CD4-positive, alpha-beta T cell treated with Interferon alpha-2 for 1 hour (primary cell): ENCODE data around the gene HOXA5.

ENCODE experiments used
- DNase-seq, 2 donors: peaks; one replicate each; pipeline ENCODE4 v3.0.0-alpha.2; 2020 to 2022

The HOXA5 gene

GRCh38 chr7:27170426-27171324, 27.2 kb upstream of the HOXA5 start:
- DNase-seq, result no peak

- no peak for DNase-seq
Measured at GRCh38 chr7:27169658-27170425, 26.4 kb upstream of the HOXA5 start.

- no peak for DNase-seq
Measured at GRCh38 chr7:27168265-27168947, 24.9 kb upstream of the HOXA5 start.

- DNase-seq, result no peak
Measured at GRCh38 chr7:27167916-27168264, 24.4 kb upstream of the HOXA5 start.

DNA sequence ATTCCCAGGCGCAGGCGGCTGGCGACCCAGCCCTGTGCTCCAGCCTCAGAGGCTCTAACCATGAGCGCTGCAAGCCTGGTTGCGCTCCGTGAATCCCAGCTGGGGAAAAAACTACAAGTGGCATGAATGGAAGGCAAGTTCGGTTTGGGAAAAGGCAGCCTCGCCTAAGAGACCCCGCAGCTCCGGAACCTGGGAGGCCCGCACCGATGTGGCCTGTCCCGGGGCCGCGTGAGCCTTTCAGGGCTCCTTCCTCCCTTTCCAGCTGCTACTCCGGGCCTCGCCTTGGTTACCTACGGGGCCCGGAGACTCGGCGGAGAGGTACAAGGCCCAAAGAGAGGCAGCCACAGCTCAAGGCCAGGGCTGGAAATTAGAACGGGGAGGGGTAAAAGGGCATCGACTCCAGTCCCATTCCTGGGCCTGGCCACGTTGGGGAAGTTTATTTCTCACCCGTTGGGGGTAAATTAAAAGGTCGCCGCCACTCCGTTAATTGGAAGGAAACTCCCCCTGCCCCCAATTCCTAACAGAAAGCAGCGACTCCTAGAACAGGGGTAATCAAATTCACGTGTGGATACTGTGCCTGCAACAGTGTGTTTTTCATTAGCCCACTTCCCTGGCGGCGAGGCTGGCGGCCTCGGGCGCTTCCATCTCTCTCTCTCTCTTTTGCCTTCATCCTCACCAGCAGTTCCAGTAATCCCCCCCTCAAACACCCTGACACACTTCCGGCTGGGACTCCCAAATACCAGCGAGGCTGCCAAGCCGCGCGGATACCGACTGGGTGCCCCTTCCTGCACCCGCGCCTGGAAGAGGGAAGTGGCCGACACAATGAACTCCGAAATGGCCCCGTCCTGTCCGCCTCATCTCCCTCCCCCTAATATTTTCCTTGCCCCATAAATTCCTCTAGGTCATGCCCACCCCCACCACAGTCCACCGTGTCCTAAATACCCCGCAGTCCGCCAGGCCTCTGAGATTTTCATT, 23.3 kb upstream of the HOXA5 start:
- DNase-seq, result no peak

DNA sequence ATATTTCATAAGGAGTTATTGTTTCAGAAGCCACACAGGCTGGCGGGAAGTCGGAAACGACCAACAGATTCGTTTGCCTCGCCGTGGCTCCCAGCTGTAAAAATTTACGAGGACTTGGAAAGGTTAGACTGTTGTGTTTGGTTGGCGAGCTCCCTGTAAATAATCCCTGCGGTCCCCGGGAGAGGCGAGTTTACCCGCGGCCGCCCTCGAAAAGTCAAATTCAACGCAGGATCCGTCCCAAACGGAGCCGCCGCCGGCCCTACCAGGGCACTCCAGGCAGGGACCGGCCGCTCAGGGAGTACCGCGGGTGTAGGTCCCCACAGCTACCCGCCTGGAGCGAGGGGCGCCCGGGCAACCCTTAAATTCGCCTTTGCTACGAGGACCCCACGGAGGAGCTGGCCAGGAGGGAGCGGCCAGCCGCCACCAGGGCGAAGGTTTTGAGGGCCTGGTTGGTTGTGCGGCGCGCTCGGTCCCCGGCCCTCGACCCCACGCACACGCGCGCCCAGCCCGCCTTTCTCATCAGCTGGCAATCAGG, 22.6 kb upstream of the HOXA5 start:
- no peak for DNase-seq

DNA sequence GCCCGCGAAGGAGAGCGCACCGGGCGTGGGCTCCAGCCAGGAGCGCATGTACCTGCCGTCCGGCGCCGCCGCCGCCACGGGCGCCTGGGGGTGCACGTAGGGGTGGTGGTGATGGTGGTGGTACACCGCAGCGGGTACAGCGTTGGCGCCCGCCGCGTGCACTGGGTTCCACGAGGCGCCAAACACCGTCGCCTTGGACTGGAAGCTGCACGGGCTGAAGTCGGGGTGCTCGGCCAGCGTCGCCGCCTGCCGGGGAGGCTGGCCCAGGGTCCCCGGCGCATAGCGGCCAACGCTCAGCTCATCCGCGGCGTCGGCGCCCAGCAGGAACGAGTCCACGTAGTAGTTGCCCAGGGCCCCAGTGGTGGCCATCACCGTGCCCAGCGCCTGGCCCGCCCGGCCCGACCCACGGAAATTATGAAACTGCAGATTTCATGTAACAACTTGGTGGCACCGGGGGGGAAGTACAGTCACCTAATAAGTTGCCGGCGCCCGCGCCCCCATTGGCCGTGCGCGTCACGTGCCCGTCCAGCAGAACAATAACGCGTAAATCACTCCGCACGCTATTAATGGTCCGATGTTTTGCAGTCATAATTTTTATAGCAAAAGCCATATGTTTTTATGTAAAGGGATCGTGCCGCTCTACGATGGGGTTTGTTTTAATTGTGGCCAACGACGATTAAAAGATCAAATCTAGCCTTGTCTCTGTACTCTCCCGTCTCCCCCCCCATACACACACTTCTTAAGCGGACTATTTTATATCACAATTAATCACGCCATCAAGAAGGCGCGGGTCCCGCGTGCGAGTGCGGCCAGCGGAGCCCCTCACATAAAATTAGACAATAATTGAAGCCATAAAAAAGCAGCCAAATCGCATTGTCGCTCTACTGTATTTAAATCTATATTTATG, 21.9 kb upstream of the HOXA5 start, which contains the start of gene HOXA9:
Gene HOXA9 (minus strand): TSS at position 449 of the 907 bp plus-strand sequence. CDS start 80 bp downstream, at position 369.
- DNase-seq, result peak in 1 of 2 donors; percentile 55

DNA sequence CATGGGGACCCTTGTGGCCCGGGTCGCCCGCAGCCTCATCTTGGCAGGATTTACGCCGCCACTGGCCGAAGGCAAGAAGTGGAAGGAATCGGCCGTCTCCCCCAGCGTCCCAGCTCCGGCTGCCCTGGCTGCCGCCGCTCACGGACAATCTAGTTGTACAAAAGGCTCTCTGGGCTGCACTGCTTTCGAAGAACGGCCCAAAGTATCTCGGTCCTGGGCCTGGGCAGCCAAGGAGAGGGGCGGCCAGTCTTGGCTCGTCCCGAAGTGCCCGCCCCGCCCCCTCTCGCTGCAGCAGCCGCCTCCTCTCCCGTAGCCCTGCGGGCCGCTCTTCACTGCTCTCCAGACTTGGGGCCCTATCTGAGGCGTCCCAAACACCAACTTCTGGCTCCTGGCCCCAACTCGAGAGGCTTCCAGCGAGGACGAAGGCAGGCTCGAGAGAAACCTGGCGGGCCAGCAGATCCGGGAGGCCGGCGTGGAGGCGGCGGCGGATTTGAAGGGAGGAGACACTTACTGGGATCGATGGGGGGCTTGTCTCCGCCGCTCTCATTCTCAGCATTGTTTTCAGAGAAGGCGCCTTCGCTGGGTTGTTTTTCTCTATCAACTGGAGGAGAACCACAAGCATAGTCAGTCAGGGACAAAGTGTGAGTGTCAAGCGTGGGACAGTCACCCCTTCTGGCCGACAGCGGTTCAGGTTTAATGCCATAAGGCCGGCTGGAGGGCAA, 21.0 kb upstream of the HOXA5 start:
- no peak for DNase-seq

DNA sequence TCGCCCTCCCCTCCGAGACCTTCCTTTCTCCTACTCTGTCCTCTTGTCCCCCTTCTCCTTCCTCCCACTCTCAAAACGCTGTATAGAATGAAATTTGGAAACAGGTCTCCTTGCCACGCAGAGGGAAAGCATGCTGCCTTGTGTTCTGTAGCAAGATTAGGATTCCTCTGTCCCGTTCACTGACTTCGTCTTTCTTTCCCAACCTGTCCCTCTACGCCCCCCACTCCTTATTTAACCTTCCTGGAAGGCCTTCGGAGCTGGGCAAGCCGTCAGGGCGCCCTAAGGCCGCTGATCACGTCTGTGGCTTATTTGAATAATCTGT, 20.5 kb upstream of the HOXA5 start:
- DNase-seq, result no peak

DNA sequence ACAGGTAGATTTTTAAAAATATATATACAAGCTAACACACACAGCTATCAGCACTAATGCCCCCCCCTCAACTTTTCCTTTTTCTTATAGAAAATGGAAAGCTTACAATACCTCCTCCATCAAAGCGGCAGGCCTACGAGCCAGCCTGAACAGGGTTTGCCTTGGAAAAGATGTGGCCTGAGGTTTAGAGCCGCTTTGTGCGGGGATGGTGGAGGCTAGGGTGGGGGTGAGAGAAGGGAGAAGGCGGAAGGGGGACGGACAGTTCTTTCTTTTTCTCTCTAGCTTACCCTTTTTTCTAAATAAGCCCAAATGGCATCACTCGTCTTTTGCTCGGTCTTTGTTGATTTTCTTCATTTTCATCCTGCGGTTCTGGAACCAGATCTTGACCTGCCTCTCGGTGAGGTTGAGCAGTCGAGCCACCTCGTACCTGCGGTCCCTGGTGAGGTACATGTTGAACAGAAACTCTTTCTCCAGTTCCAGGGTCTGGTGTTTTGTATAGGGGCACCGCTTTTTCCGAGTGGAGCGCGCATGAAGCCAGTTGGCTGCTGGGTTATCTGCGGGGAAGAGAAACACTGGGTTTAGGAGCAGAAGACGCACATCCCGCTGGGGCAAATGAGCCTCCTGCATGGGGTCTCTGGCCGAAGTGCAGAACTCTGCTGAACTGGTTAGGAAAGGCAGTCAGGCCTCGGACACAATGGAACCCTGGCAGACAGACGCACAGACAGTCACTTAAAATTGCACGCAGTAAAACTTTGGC, 20.0 kb upstream of the HOXA5 start:
- no peak for DNase-seq

- DNase-seq, result no peak
Measured at GRCh38 chr7:27162561-27163287, 19.2 kb upstream of the HOXA5 start.

DNA sequence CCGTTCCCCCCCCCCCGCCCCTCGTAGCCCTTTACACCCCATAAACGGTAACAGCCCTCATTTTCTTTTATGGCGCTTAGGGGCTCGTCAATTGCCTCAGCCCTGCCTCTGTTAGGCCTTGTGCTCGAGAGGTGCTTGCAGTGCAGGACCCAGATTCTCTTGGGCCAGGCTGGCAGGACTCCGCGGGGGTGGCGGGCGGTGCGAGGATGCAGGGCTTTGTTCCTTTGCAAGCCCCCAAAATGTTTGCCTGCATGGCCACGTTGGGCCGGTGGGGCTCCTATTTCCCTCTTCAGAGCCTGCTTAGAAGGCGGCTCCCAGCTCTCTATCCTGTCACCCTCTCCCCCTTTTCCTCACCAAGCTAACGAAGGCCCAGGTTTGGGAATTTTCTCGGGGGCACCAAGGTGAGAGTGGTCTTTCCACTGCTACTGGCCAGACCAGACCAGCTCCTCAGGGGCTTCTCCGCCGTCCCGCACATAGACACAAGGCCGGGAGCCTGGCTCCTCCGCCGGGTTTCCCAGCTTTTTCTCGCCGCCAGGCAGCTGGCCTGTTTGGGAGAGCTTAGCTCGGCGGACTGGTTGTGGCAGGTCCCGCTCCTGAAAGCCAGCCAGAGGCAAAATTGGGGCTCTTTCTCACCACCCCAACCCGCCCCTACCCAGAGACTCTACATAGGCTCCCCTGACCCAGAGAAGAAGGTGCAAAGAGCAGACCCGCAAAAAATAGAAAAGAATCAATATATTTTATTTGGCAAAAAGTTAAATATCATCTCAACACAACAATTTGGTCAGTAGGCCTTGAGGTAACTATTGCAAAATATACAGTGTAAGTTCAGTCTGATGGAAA, 18.5 kb upstream of the HOXA5 start:
- no peak for DNase-seq

- DNase-seq, result peak in 1 of 2 donors; percentile 43
Measured at GRCh38 chr7:27161214-27161720, 17.8 kb upstream of the HOXA5 start.

GRCh38 chr7:27160546-27161213, 17.2 kb upstream of the HOXA5 start:
- peak; percentile 82 to 86 for DNase-seq

- no peak for DNase-seq
Measured at GRCh38 chr7:27160145-27160545, 16.7 kb upstream of the HOXA5 start.

- no peak for DNase-seq
Measured at GRCh38 chr7:27159266-27160144, 16.0 kb upstream of the HOXA5 start.
